B cell (primary cell): Measurements from ENCODE around the gene NPAS3. TPM values are rescaled to one million over a fixed set of nuclear protein-coding genes. Genes with fewer than 3 reads are reported as not detected.

Source experiments
- ATAC-seq: fragments of 200-7000 bp; cut with Tn5 transposase; one replicate; pipeline ENCODE4 v1.10.0; 2021; ENCODE audit warnings: low read depth, mild to moderate bottlenecking, moderate number of reproducible peaks, moderate library complexity
- CTCF ChIA-PET: fragments of 350-600 bp; sonication (Branson Sonifier 250); formaldehyde crosslinking; loops from one replicate; lab custom pipeline; 2021; ENCODE audit warnings: antibody characterized with exemption, inconsistent platforms; lab: Charles Lee
- POLR2A ChIA-PET: fragments of 350-600 bp; sonication (Branson Sonifier 250); formaldehyde crosslinking; loops from one replicate; lab custom pipeline; 2021; ENCODE audit warnings: antibody characterized with exemption; lab: Charles Lee
- DNase-seq: peaks from one replicate; pipeline ENCODE4 v3.0.0; 2013
- H2AFZ ChIP-seq: 2 replicates; pipeline ENCODE4 v1.6.1; 2012; ENCODE audit warnings: mild to moderate bottlenecking, low read depth, low read length; ENCODE audit not compliant: insufficient read depth, poor library complexity, severe bottlenecking
- H3K27ac ChIP-seq, 2 donors: 1 replicate in 1 of 2; 2 replicates in 1 of 2; pipeline ENCODE4 v1.5.1; 2012 to 2013; ENCODE audit warnings: low read length in 2 of 2, mild to moderate bottlenecking in 2 of 2, moderate library complexity in 1 of 2
- H3K27me3 ChIP-seq, 4 experiments: fragments of 200-600 bp in 1 of 4; sonication (generic) in 1 of 4; replicated peaks in 1 of 4; 1 replicate in 2 of 4; 2 replicates in 2 of 4; pipeline versions ENCODE4 v1.6.1 to v1.7.0; 2013 to 2016; ENCODE audit warnings: low read length in 3 of 4, mild to moderate bottlenecking in 2 of 4, mixed read lengths in 1 of 4, moderate library complexity in 1 of 4; ENCODE audit not compliant: insufficient read depth in 4 of 4, control insufficient read depth in 3 of 4; ENCODE audit errors: control extremely low read depth in 1 of 4
- H3K36me3 ChIP-seq, 2 experiments: replicated peaks in 1 of 2; 1 replicate in 1 of 2; 2 replicates in 1 of 2; pipeline versions ENCODE4 v1.6.1 to v1.7.1; 2013; ENCODE audit warnings: low read length in 1 of 2; ENCODE audit not compliant: insufficient read depth in 2 of 2, control insufficient read depth in 1 of 2; ENCODE audit errors: control extremely low read depth in 1 of 2, extremely low read depth in 1 of 2
- H3K4me1 ChIP-seq, 2 donors: fragments of 200-600 bp in 1 of 2; sonication (generic) in 1 of 2; 1 replicate in 1 of 2; 2 replicates in 1 of 2; pipeline versions ENCODE4 v1.5.1 to v1.6.1; 2013 to 2017; ENCODE audit warnings: low read length in 2 of 2; ENCODE audit not compliant: control insufficient read depth in 2 of 2, insufficient read depth in 2 of 2
- H3K4me2 ChIP-seq: replicated peaks from 2 replicates; pipeline ENCODE3; 2012; ENCODE audit warnings: mild to moderate bottlenecking, low read depth, low read length; ENCODE audit not compliant: poor library complexity, severe bottlenecking
- H3K4me3 ChIP-seq, 5 experiments: fragments of 200-600 bp in 1 of 5; sonication (generic) in 1 of 5; 1 replicate in 3 of 5; 2 replicates in 2 of 5; pipeline versions ENCODE4 v1.5.1 to v1.7.0; 2011 to 2016; ENCODE audit warnings: low read length in 4 of 5, mild to moderate bottlenecking in 4 of 5, low read depth in 2 of 5, control low read depth in 1 of 5, moderate library complexity in 1 of 5; ENCODE audit not compliant: insufficient read depth in 1 of 5; ENCODE audit errors: control extremely low read depth in 1 of 5, extremely low read depth in 1 of 5
- H3K79me2 ChIP-seq: fragments of 200-600 bp; sonication (generic); one replicate; pipeline ENCODE4 v1.6.0; 2016; ENCODE audit warnings: low read length; ENCODE audit not compliant: control insufficient read depth, insufficient read depth
- H3K9ac ChIP-seq: fragments of 200-600 bp; sonication (generic); 2 replicates; pipeline ENCODE4 v1.6.1; 2017; ENCODE audit warnings: mild to moderate bottlenecking, low read length, moderate library complexity
- H3K9me3 ChIP-seq, 3 donors: one replicate each; pipeline versions ENCODE4 v1.6.1 to v1.7.1; 2013; ENCODE audit warnings: low read length in 2 of 3; ENCODE audit not compliant: control insufficient read depth in 2 of 3, insufficient read depth in 1 of 3; ENCODE audit errors: control extremely low read depth in 1 of 3
- H4K20me1 ChIP-seq: 2 replicates; pipeline ENCODE4 v1.6.0; 2012; ENCODE audit warnings: mild to moderate bottlenecking, low read length; ENCODE audit not compliant: insufficient read depth, control insufficient read depth, poor library complexity, severe bottlenecking
- H3K27ac Mint-ChIP-seq: one replicate; pipeline ENCODE4 v1.8.0; 2021; ENCODE audit warnings: mixed read lengths
- H3K27me3 Mint-ChIP-seq: one replicate; pipeline ENCODE4 v1.8.0; 2021; ENCODE audit warnings: mixed read lengths
- H3K4me1 Mint-ChIP-seq: one replicate; pipeline ENCODE4 v1.8.0; 2021; ENCODE audit warnings: mixed read lengths
- H3K4me3 Mint-ChIP-seq: one replicate; pipeline ENCODE4 v1.8.0; 2021; ENCODE audit warnings: mixed read lengths
- H3K9me3 Mint-ChIP-seq: one replicate; pipeline ENCODE4 v1.8.0; 2022; ENCODE audit warnings: mixed read lengths; ENCODE audit not compliant: insufficient read depth
- CTCF ChIP-seq: fragments of 200-600 bp; IDR thresholded peaks from one replicate; pipeline ENCODE4 v1.8.0; 2022; ENCODE audit warnings: antibody characterized with exemption, mild to moderate bottlenecking
- EZH2 ChIP-seq: IDR thresholded peaks from 2 replicates; pipeline ENCODE4 v1.6.1; 2012; ENCODE audit warnings: borderline replicate concordance, low read depth, mild to moderate bottlenecking, moderate library complexity, low read length; ENCODE audit not compliant: insufficient read depth, poor library complexity, severe bottlenecking
- WGBS: methylation state at CpG from one replicate; pipeline ENCODE4 v1.1.5; 2013; ENCODE audit warnings: missing lambda C conversion rate; ENCODE audit not compliant: insufficient coverage; 5-methylcytosine and 5-hydroxymethylcytosine counted together
- intact Hi-C: fragments of 100-400 bp; cut with micrococcal nuclease; formaldehyde crosslinking; loops from one replicate; pipeline ENCODE4 v1.10.0; 2022
- polyA plus RNA-seq: library from polyadenylated mRNA; depleted of rRNA; stranded (reverse); fragments of >200 nt; gene quantifications from 2 replicates; pipeline ENCODE4 v1.2.3, GENCODE V29; 2012
- total RNA-seq, 2 donors: library from RNA; stranded (reverse); fragments of 120-200 nt in 1 of 2; gene quantifications; 1 replicate in 1 of 2; 2 replicates in 1 of 2; pipeline versions ENCODE4 v1.2.3 to v1.2.4, GENCODE V29; 2013 to 2022

Gene NPAS3
- total and polyA plus RNA-seq, 2 donors (not counting 1 experiment from before 2014, with no cell fraction given) = not detected

GRCh38 chr14:33717866-33718265 lies 779.2 kb downstream of the NPAS3 start:
- intact Hi-C loops = no loop called here
- H3K4me1 Mint-ChIP-seq = no peaks in the 10 kb centered on the region
- Histone ChIP-seq H2AFZ (no peak overlapping the region), H3K9ac (no peak overlapping the region), H3K36me3 (no peaks in the 10 kb centered on the region), H3K27ac (no peak overlapping the region), H3K9me3 (no peaks in the 10 kb centered on the region), H4K20me1 (no peaks in the 10 kb centered on the region), H3K4me1 (no peaks in the 10 kb centered on the region), H3K79me2 (no peaks in the 10 kb centered on the region), H3K27me3 (no peaks in the 10 kb centered on the region), H3K4me2 (no peak overlapping the region), H3K4me3 (no peak overlapping the region)
- TF ChIP-seq EZH2 = no peak
- TF ChIP-seq CTCF = no peak
- H3K4me3 Mint-ChIP-seq = no peak overlapping the region
- no peak for ATAC-seq
- ChIA-PET CTCF (no interaction called here), POLR2A (no interaction called here)
- H3K9me3 Mint-ChIP-seq = no peaks in the 10 kb centered on the region
- H3K27ac Mint-ChIP-seq = no peak overlapping the region
- no peak for DNase-seq
- no CpG with 5 or more reads among the region's 4 CpGs for WGBS
- H3K27me3 Mint-ChIP-seq = no peaks in the 10 kb centered on the region

- Histone ChIP-seq H3K9me3 (no peaks in the 10 kb centered on the region), H3K9ac (no peak overlapping the region), H2AFZ (no peak overlapping the region), H3K4me1 (no peaks in the 10 kb centered on the region), H4K20me1 (no peaks in the 10 kb centered on the region), H3K36me3 (no peaks in the 10 kb centered on the region), H3K4me2 (no peak overlapping the region), H3K4me3 (no peak overlapping the region), H3K79me2 (no peaks in the 10 kb centered on the region), H3K27me3 (no peaks in the 10 kb centered on the region), H3K27ac (no peak overlapping the region)
- intact Hi-C loops = no loop called here
- Mint-ChIP-seq H3K27ac (no peak overlapping the region), H3K4me1 (no peaks in the 10 kb centered on the region), H3K9me3 (no peaks in the 10 kb centered on the region), H3K4me3 (no peak overlapping the region), H3K27me3 (no peaks in the 10 kb centered on the region)
- ATAC-seq = no peak
- TF ChIP-seq CTCF (no peak), EZH2 (no peak)
- POLR2A ChIA-PET = no interaction called here
- DNase-seq = no peak
- no CpG with 5 or more reads among the region's 4 CpGs for WGBS
- CTCF ChIA-PET = no interaction called here
These were observed 781.7 kb downstream of the NPAS3 start for GRCh38 chr14:33720284-33720787.
